Breast epithelium (tissue), 3 donors: Measurements from ENCODE around the gene CD200R1.

Experiments used
- POLR2AphosphoS5 ChIP-seq, 3 donors: sonication (generic); formaldehyde crosslinking; IDR thresholded peaks; one replicate each; pipeline ENCODE4 v1.6.1; 2017; ENCODE audit warnings: antibody characterized with exemption in 3 of 3
- TF ChIP-seq, protein P1 (sequence below), 3 donors: fragments of 450-650 bp; IDR thresholded peaks; one replicate each; pipeline ENCODE4 v1.5.1; 2016 to 2017; ENCODE audit warnings: antibody characterized with exemption in 3 of 3, mild to moderate bottlenecking in 3 of 3, moderate library complexity in 3 of 3

- TF ChIP-seq, protein P1, sequence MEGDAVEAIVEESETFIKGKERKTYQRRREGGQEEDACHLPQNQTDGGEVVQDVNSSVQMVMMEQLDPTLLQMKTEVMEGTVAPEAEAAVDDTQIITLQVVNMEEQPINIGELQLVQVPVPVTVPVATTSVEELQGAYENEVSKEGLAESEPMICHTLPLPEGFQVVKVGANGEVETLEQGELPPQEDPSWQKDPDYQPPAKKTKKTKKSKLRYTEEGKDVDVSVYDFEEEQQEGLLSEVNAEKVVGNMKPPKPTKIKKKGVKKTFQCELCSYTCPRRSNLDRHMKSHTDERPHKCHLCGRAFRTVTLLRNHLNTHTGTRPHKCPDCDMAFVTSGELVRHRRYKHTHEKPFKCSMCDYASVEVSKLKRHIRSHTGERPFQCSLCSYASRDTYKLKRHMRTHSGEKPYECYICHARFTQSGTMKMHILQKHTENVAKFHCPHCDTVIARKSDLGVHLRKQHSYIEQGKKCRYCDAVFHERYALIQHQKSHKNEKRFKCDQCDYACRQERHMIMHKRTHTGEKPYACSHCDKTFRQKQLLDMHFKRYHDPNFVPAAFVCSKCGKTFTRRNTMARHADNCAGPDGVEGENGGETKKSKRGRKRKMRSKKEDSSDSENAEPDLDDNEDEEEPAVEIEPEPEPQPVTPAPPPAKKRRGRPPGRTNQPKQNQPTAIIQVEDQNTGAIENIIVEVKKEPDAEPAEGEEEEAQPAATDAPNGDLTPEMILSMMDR (IDR thresholded peaks at IDR 0.05), result no peak
- no peak for TF ChIP-seq POLR2AphosphoS5 (IDR thresholded peaks at IDR 0.05)
Measured at GRCh38 chr3:113008117-113008516, 33.2 kb upstream of the CD200R1 start.
